Activated CD8-positive, alpha-beta memory T cell treated with anti-CD3 and anti-CD28 coated beads, Interleukin-2, amount 50 U/mL, for 4 hours (primary cell): ENCODE measurements around the gene IPCEF1.

ENCODE experiments used
- DNase-seq: peaks from one replicate; pipeline ENCODE4 v3.0.0-alpha.2; 2020

Gene IPCEF1

DNA sequence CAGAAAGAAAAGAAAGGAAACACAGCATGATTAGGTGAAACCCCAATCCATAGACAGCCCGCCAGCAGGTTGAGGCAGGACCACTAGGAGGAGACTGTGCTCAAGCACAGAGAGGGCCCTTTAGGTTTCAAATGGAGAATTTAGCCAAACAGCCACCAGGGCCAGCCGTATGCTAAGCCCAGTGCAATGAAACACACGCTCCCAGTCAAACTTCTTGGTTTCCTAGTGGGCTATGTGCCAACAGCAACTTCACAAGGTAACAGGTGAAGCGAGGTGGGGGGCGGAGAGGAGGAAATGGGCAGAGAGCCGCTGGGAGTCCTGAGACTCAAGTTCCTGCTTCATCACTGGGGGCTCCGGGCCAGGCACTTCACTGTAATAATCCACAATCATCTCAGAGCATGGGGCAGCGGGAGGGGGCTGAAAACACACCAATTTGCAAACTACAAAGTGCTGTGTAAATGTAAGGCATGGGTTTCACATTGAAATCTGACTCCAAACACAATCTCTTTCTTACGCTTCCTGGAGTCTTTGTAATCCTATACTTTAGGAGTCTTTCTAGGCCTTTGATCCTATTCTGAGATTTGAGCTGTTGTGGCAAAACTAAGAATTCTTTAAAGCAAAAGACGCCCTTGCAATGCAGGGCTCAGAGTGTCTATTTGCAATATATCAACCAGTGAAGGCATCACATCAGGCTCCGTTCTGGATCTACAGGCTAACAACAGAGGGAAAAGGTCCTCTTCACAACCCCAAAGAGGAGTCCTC lies 200.3 kb downstream of the IPCEF1 start:
- DNase-seq = peak; percentile 63

- peak; percentile 65 for DNase-seq
Observed at GRCh38 chr6:154154389-154154967, 202.1 kb downstream of the IPCEF1 start.

- no peak for DNase-seq
Observed at GRCh38 chr6:154143753-154144152, 212.8 kb downstream of the IPCEF1 start.

DNA sequence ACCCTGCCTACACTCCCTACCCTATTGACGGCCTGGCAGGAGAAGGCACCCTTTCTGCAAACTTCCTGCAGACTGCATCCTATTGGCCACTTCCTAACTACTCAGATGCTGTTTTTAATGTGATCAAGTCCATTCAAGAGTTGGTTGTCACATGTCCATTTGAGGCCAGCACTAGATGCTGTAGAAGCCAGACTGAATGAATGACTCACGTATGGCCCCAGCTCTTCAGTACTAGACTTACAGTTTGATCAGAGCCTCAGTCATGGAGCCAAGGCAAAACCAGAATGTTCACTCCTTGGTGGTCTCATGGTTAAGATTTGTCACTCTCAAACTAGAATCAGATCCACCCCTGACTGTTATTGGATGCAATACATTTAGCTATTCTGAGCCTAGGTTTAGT lies 215.9 kb downstream of the IPCEF1 start:
- no peak for DNase-seq

DNA sequence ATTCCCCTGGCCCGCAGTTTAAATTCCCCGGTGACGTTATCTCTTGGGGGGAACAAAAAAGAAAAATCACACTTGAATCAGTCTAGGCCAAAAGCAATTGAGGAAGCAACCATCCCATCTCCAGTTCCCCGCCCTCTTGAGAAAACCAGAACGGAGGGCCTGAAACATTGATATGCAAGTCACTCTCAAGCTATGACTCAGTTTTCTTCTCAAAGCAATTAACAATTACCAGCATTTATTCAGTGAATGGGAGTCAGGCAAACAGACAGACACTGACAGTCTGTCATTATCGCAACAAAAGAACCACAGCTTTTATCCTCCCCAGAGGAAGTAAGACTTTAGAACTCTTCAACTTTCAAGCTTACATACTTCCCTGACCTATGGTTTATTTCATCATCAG lies 216.7 kb downstream of the IPCEF1 start:
- no peak for DNase-seq

- DNase-seq = no peak
Observed at GRCh38 chr6:154138793-154139192, 217.8 kb downstream of the IPCEF1 start.

- no peak for DNase-seq
Observed at GRCh38 chr6:154134471-154135147, 222.0 kb downstream of the IPCEF1 start.

- DNase-seq = no peak
Observed at GRCh38 chr6:154127657-154128056, 228.9 kb downstream of the IPCEF1 start.

DNA sequence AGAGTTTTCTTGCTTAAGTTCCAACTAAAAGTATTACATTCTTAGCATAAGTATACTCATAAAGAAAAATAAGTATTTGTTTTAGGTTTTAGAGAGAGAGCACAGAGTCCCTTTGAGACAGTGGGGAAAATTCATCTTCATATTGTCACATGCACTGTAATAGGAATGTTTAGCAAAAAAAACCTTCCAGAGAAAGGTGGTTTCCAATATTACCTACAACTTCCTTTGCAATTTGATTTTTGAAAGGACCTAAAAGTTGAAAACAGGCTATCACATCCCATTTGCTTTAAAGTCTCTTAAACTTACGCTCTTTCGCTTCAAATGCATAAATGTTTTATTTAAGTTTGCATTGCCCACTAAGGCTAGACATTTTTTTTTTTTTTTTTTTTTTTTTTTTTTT lies 231.2 kb downstream of the IPCEF1 start:
- DNase-seq = no peak

DNA sequence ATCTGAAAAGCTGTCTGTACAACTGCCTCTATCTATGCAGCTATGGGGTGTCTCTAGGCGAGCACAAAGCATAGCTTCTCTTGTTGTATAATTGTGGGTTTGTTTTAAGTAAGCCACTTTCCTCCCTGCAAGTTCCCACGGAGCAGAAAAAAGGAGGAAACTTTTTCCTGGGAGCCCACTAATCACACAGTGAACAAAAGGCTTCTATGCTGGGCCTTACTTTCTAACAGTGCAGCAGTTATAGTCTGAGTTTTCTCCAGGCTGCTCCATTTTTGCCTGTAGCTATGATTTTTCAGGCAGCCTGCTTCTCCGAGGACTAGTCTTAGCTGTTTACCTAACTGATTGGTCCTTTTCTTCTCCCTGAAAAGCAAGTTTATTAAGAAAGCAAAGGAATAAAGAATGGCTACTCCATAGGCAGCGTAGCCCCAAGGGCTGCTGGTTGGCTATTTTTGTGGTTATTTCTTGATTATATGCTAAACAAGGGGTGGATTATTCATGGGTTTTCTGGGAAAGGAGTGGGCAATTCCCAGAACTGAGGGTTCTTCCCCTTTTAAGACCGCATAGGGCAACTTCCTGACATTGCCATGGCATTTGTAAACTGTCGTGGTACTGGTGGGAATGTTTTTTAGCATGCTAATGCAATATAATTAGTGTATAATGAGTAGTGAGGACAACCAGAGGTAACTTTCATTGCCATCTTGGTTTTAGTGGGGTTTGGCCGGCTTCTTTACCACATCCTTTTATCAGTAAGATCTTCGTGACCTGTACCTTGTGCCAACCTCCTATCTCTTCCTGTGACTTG lies 233.2 kb downstream of the IPCEF1 start:
- no peak for DNase-seq

GRCh38 chr6:154122195-154122925 lies 234.2 kb downstream of the IPCEF1 start:
- DNase-seq = no peak

DNA sequence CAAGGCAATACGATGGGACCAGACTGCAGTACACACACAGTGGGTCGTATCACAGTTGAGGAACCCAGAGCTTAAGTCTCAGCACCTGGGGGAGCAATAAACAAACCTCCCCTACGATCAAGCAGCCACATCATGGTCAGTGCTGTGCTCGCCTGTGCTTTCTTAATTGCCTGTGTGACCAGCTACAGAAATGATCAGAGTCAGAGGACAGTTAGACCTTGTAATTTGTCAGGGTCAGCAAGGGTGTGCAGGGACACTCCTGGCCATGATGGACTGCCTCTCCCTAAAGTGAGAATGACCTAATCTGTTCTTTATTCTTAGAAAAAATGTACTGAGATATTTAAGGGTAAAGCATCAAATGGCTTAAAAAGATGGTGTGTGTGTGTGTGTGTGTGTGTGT lies 239.1 kb downstream of the IPCEF1 start:
- DNase-seq = no peak

DNA sequence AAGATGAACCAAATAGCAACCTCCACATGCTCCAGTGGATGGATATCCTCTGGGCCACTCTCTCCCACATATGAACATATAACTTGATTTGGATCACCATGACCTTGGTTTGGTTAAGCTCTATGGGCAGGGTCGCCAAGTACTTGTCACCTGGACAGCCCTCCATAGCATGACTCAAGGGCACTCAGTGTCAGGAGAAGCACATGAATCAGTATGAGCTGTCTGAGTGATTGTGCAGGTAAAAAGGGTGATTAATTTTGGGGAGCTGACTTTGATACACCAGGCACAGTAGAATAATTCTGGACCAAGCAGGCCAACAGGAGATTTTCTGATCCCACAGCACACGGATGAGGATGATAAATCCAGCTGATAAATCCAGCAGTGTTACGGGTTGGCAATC lies 243.2 kb downstream of the IPCEF1 start:
- no peak for DNase-seq

DNA sequence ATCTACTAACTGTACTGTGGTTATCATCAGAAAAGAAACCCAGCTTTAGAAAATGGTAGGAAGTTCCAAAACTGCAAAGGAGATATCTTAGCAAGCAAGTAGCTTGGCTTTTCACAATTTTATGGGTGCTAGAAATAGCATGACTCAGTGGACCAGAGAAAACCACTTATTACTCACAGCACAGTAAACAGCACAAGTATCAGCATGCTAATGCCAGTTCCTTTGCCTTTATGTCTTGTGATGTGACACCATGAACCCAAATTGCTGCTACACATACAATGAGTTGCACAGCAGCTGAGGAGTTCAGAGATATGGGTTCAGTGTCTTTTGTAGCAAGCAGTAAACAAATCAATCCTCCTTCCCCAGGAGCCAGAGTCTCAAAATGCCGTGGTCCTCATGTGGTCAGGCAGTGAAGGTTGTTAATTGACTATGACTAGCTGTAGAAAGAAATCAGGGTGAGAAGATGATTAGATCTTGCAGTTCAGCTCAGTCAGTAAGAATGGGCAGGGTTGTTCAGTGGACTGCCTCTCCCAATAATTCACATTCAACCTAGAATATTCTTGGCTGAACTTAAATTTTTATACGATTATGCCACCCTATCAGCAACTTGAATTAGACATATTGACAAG lies 244.3 kb downstream of the IPCEF1 start:
- no peak for DNase-seq

DNA sequence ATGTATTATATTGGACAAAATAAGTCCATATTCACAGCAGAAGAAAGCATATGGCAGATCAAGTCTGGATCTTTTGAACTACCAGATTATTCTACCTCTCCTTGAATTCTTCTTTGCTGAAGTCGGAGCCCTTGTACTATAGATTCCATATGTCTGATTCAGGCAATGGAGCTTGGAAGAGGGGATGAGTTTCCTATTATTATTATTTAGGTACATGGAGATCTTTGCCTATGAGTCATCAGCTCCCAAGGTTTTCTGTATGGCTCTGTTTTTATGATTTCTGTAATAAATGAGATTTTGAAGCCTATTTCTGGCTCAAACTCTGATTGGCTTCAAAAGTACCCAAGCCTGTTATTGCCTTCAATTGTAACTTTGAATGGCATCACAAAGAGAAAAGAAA lies 245.6 kb downstream of the IPCEF1 start:
- no peak for DNase-seq

DNA sequence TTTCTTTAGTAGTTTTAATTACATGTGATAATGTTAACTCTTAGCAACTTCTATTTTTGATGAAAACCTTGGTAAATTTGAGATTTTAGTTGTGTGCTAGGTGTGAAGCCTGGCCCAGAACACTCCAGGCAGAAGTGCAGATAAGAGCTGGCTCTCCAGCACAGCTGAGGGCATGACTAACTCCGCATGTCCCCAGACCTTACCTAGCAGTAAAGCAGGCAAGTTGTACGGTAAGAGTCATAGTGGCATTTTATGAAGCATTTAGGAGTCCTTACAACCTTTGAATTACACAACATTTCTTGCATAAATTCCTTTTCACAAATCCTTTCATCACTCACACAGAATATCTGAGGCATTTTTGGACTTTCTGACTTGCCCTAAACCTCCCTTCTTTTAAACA lies 250.4 kb downstream of the IPCEF1 start:
- no peak for DNase-seq
